Esophagus squamous epithelium (tissue), 4 donors: ENCODE measurements around the gene TRAPPC1.

Experiments
- CTCF ChIP-seq, 6 experiments: fragments of 450-650 bp in 4 of 6; fragments of 200-600 bp in 2 of 6; sonication (generic) in 2 of 6; IDR thresholded peaks; one replicate each; pipeline ENCODE4 v1.5.1; 2016 to 2019; ENCODE audit warnings: antibody characterized with exemption in 6 of 6, mild to moderate bottlenecking in 4 of 6, moderate library complexity in 4 of 6
- POLR2A ChIP-seq, 4 donors: fragments of 450-650 bp; IDR thresholded peaks; one replicate each; pipeline ENCODE4 v1.6.1; 2017; ENCODE audit warnings: antibody characterized with exemption in 4 of 4, mild to moderate bottlenecking in 4 of 4, moderate library complexity in 3 of 4

- TF ChIP-seq CTCF (IDR thresholded peaks at IDR 0.05) (peak in 5 of 6 experiments; percentile 48 to 78 (median 59)), POLR2A (IDR thresholded peaks at IDR 0.05) (no peak)
Observed at GRCh38 chr17:7889166-7889955, 42.4 kb downstream of the TRAPPC1 start.
